Measurements from ENCODE around the gene POPDC2.
"Not testable (repeated sequence)": the region's sequence is repeated elsewhere in the genome, so short reads cannot be mapped to it uniquely, and the experiment has no call there.

POPDC2 gene

GRCh38 chr3:119660474-119661440, at the start of gene POPDC2:
POPDC2 (minus strand) TSS chr3:119660589; CDS start chr3:119660423, 166 bp downstream.
- no peak for DNase-seq (ENCODE audit: low read depth, low spot score)

- no peak for DNase-seq (ENCODE audit: low read depth, low spot score)
Observed at GRCh38 chr3:119703820-119704531, 43.6 kb upstream of the POPDC2 start.

GRCh38 chr3:119702530-119703527, 42.4 kb upstream of the POPDC2 start, which contains the start of gene CFAP91:
CFAP91 (plus strand) TSS chr3:119703022; CDS start chr3:119703099, 77 bp downstream.
- peak; percentile 81 for DNase-seq (ENCODE audit: low read depth, low spot score)

- DNase-seq (ENCODE audit: low read depth, low spot score), result no peak
Observed at GRCh38 chr3:119700920-119701734, 40.7 kb upstream of the POPDC2 start.

- no peak for DNase-seq (ENCODE audit: low read depth, low spot score)
Observed at GRCh38 chr3:119700269-119700919, 40.0 kb upstream of the POPDC2 start.

GRCh38 chr3:119697394-119697793, 37.0 kb upstream of the POPDC2 start:
- no peak for DNase-seq (ENCODE audit: low read depth, low spot score)

- DNase-seq (ENCODE audit: low read depth, low spot score), result no peak
Observed at GRCh38 chr3:119695480-119695879, 35.1 kb upstream of the POPDC2 start.

GRCh38 chr3:119690043-119690656, 29.8 kb upstream of the POPDC2 start:
- DNase-seq (ENCODE audit: low read depth, low spot score), result no peak

GRCh38 chr3:119683421-119683820, 23.0 kb upstream of the POPDC2 start:
- no peak for DNase-seq (ENCODE audit: low read depth, low spot score)

GRCh38 chr3:119681279-119681678, 20.9 kb upstream of the POPDC2 start:
- no peak for DNase-seq (ENCODE audit: low read depth, low spot score)

GRCh38 chr3:119679874-119680273, 19.5 kb upstream of the POPDC2 start:
- no peak for DNase-seq (ENCODE audit: low read depth, low spot score)

- not testable (repeated sequence) for DNase-seq (ENCODE audit: low read depth, low spot score)
Observed at GRCh38 chr3:119678209-119678608, 17.8 kb upstream of the POPDC2 start.

GRCh38 chr3:119677641-119677934, 17.2 kb upstream of the POPDC2 start:
- no peak for DNase-seq (ENCODE audit: low read depth, low spot score)

- DNase-seq (ENCODE audit: low read depth, low spot score), result peak; percentile 91
Observed at GRCh38 chr3:119676771-119677640, 16.6 kb upstream of the POPDC2 start, which contains the start of gene COX17. COX17 (minus strand) TSS chr3:119677406; CDS start chr3:119677310, 96 bp downstream.

GRCh38 chr3:119676020-119676419, 15.6 kb upstream of the POPDC2 start:
- DNase-seq (ENCODE audit: low read depth, low spot score), result no peak

GRCh38 chr3:119675188-119675874, 14.9 kb upstream of the POPDC2 start:
- DNase-seq (ENCODE audit: low read depth, low spot score), result no peak

GRCh38 chr3:119673875-119674274, 13.5 kb upstream of the POPDC2 start:
- no peak for DNase-seq (ENCODE audit: low read depth, low spot score)

GRCh38 chr3:119672776-119673175, 12.4 kb upstream of the POPDC2 start:
- no peak for DNase-seq (ENCODE audit: low read depth, low spot score)

Data from iPS DF 19.7 (cell line).